ENCODE data around the gene GALNT13. TPM values are rescaled to one million over a fixed set of nuclear protein-coding genes. Genes with fewer than 3 reads are reported as not detected.

Gene GALNT13
- total RNA-seq, 2 donors from 2014 or later: 6.0 to 9.8 TPM

DNA sequence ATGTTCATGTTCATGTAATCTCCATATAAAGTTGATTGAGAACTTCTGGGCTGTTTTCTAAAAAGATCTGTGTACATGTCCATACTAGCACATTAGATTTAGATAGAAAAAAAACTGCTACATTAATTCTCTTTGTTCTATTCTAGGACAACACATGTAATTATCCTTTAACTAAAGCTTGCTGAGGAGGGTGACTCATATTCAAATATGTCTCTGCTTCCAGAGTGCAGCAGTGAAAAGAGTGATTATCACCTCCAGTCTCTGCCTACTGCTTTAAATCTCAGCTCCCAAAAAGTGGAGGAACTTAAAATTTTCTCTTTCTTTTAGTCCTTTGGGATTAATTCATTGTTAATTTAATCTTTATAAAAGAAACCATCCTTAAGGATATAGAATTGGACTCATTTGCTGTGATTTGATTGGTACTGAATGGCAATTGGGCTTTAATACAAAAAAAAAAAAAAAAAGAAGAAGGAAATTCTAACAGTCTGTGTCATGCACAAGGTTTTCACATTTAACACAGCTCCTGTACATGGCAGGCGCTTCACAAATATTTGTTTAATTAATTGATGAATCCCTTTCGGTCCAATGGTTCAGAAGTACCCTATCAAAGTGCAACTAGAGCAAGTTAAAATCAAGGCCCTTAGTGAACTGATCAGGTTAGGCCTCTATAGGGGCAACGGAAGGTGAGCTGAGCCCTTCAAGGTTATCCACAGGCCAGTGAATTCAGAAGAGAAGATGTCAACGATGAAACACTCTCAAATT, 612.8 kb downstream of the GALNT13 start:
- TF ChIP-seq CTCF (conservative IDR thresholded peaks at IDR 0.05): no peak
- no peak overlapping the region for H3K27ac ChIP-seq (ENCODE audit: low read depth, low read length)
- no peak overlapping the region for H3K4me3 Mint-ChIP-seq
- H3K27me3 ChIP-seq (ENCODE audit: control insufficient read depth, insufficient read depth, low read length, poor library complexity, severe bottlenecking): no peaks in the 10 kb centered on the region
- H3K9me3 ChIP-seq (ENCODE audit: control insufficient read depth, low read length): no peaks in the 10 kb centered on the region
- H3K9me3 Mint-ChIP-seq: no peaks in the 10 kb centered on the region
- H3K27me3 Mint-ChIP-seq (ENCODE audit: insufficient read depth): no peaks in the 10 kb centered on the region
- no peak overlapping the region for H3K9ac ChIP-seq (ENCODE audit: extremely low read depth, low read length, poor library complexity, severe bottlenecking)
- peaks cover 29% of the 10 kb centered on the region for H3K4me1 Mint-ChIP-seq
- H3K36me3 ChIP-seq (ENCODE audit: control insufficient read depth, insufficient read depth, low read length): no peaks in the 10 kb centered on the region
- no peak for DNase-seq
- H3K4me3 ChIP-seq (ENCODE audit: low read length): no peak overlapping the region
- H3K4me1 ChIP-seq (ENCODE audit: control insufficient read depth, insufficient read depth, low read length): no peaks in the 10 kb centered on the region
- H3K36me3 Mint-ChIP-seq (ENCODE audit: low read depth): no peaks in the 10 kb centered on the region
- no peak overlapping the region for H3K27ac Mint-ChIP-seq
- 88 to 89% methylated on average over 4 of the region's 4 CpGs for WGBS, 2 experiments (ENCODE audit: insufficient coverage in 1 of 2, insufficient read length in 1 of 2)

- Histone ChIP-seq H3K4me3 (ENCODE audit: low read length) (no peak overlapping the region), H3K4me1 (ENCODE audit: control insufficient read depth, insufficient read depth, low read length) (no peaks in the 10 kb centered on the region), H3K9ac (ENCODE audit: extremely low read depth, low read length, poor library complexity, severe bottlenecking) (no peak overlapping the region), H3K36me3 (ENCODE audit: control insufficient read depth, insufficient read depth, low read length) (no peaks in the 10 kb centered on the region), H3K27me3 (ENCODE audit: control insufficient read depth, insufficient read depth, low read length, poor library complexity, severe bottlenecking) (no peaks in the 10 kb centered on the region), H3K27ac (ENCODE audit: low read depth, low read length) (no peak overlapping the region), H3K9me3 (ENCODE audit: control insufficient read depth, low read length) (no peaks in the 10 kb centered on the region)
- WGBS, 2 experiments (ENCODE audit: insufficient coverage in 1 of 2, insufficient read length in 1 of 2): 81 to 82% methylated on average over 3 to 4 of the region's 4 CpGs
- peaks cover 11% of the 10 kb centered on the region for H3K4me1 Mint-ChIP-seq
- H3K27me3 Mint-ChIP-seq (ENCODE audit: insufficient read depth): no peaks in the 10 kb centered on the region
- no peak overlapping the region for H3K4me3 Mint-ChIP-seq
- DNase-seq: no peak
- TF ChIP-seq CTCF (conservative IDR thresholded peaks at IDR 0.05): no peak
- no peaks in the 10 kb centered on the region for H3K36me3 Mint-ChIP-seq (ENCODE audit: low read depth)
- H3K27ac Mint-ChIP-seq: no peak overlapping the region
- no peaks in the 10 kb centered on the region for H3K9me3 Mint-ChIP-seq
Observed at GRCh38 chr2:154488801-154489200, 617.1 kb downstream of the GALNT13 start.

GRCh38 chr2:154489266-154489858, 617.6 kb downstream of the GALNT13 start:
- H3K27ac Mint-ChIP-seq: no peak overlapping the region
- H3K9me3 Mint-ChIP-seq: no peaks in the 10 kb centered on the region
- H3K27me3 Mint-ChIP-seq (ENCODE audit: insufficient read depth): no peaks in the 10 kb centered on the region
- H3K4me1 Mint-ChIP-seq: peaks cover 5% of the 10 kb centered on the region
- H3K36me3 Mint-ChIP-seq (ENCODE audit: low read depth): no peaks in the 10 kb centered on the region
- no peak overlapping the region for H3K4me3 Mint-ChIP-seq
- no peaks in the 10 kb centered on the region for H3K27me3 ChIP-seq (ENCODE audit: control insufficient read depth, insufficient read depth, low read length, poor library complexity, severe bottlenecking)
- H3K27ac ChIP-seq (ENCODE audit: low read depth, low read length): no peak overlapping the region
- no peak overlapping the region for H3K4me3 ChIP-seq (ENCODE audit: low read length)
- no peak for TF ChIP-seq CTCF (conservative IDR thresholded peaks at IDR 0.05)
- H3K4me1 ChIP-seq (ENCODE audit: control insufficient read depth, insufficient read depth, low read length): no peaks in the 10 kb centered on the region
- DNase-seq: no peak
- WGBS, 2 experiments (ENCODE audit: insufficient coverage in 1 of 2, insufficient read length in 1 of 2): 99 to 100% methylated on average over 3 of the region's 3 CpGs
- H3K9ac ChIP-seq (ENCODE audit: extremely low read depth, low read length, poor library complexity, severe bottlenecking): no peak overlapping the region
- no peaks in the 10 kb centered on the region for H3K9me3 ChIP-seq (ENCODE audit: control insufficient read depth, low read length)
- H3K36me3 ChIP-seq (ENCODE audit: control insufficient read depth, insufficient read depth, low read length): no peaks in the 10 kb centered on the region
